HEK293 (cell line): Measurements from ENCODE around the gene LPIN2.

Experiments
- BCL11B ChIP-seq: fragments of 450-650 bp; formaldehyde crosslinking; IDR thresholded peaks from 2 replicates; pipeline ENCODE4 v1.5.1; 2016; ENCODE audit warnings: low read depth, missing biosample characterization, missing genetic modification characterization
- KLF16 ChIP-seq: fragments of 450-650 bp; formaldehyde crosslinking; IDR thresholded peaks from 2 replicates; pipeline ENCODE4 v1.5.1; 2017; ENCODE audit warnings: missing biosample characterization, missing genetic modification characterization
- ZBTB1 ChIP-seq: fragments of 450-650 bp; formaldehyde crosslinking; IDR thresholded peaks from 2 replicates; pipeline ENCODE4 v1.5.1; 2016; ENCODE audit warnings: missing biosample characterization, missing genetic modification characterization
- ZNF121 ChIP-seq: fragments of 450-650 bp; formaldehyde crosslinking; IDR thresholded peaks from 2 replicates; pipeline ENCODE4 v1.5.1; 2016; ENCODE audit warnings: missing biosample characterization, missing genetic modification characterization
- ZNF146 ChIP-seq: fragments of 450-650 bp; formaldehyde crosslinking; IDR thresholded peaks from 2 replicates; pipeline ENCODE4 v1.5.1; 2016; ENCODE audit warnings: missing biosample characterization, missing genetic modification characterization
- ZNF174 ChIP-seq: fragments of 450-650 bp; formaldehyde crosslinking; IDR thresholded peaks from 2 replicates; pipeline ENCODE4 v1.5.0; 2017; ENCODE audit warnings: missing biosample characterization, mild to moderate bottlenecking, missing genetic modification characterization
- ZNF621 ChIP-seq: fragments of 450-650 bp; formaldehyde crosslinking; IDR thresholded peaks from 2 replicates; pipeline ENCODE4 v1.5.1; 2017; ENCODE audit warnings: missing biosample characterization, missing genetic modification characterization
- ZNF768 ChIP-seq: fragments of 450-650 bp; formaldehyde crosslinking; IDR thresholded peaks from 2 replicates; pipeline ENCODE4 v1.5.1; 2018; ENCODE audit warnings: missing biosample characterization, mild to moderate bottlenecking, missing genetic modification characterization
- ZSCAN30 ChIP-seq: fragments of 450-650 bp; IDR thresholded peaks from 2 replicates; pipeline ENCODE4 v1.5.1; 2018; ENCODE audit warnings: missing biosample characterization, mild to moderate bottlenecking, missing genetic modification characterization, moderate library complexity
- TF ChIP-seq, protein P1 (sequence below): fragments of 450-650 bp; formaldehyde crosslinking; IDR thresholded peaks from 2 replicates; pipeline ENCODE4 v1.5.1; 2016; ENCODE audit warnings: missing biosample characterization, missing genetic modification characterization

- TF ChIP-seq ZNF174 (tag by site-specific recombination), result no peak
- no peak for TF ChIP-seq BCL11B (tag by site-specific recombination)
- no peak for TF ChIP-seq KLF16 (tag by site-specific recombination)
- no peak for TF ChIP-seq ZNF121 (tag by site-specific recombination)
- TF ChIP-seq, protein P1, sequence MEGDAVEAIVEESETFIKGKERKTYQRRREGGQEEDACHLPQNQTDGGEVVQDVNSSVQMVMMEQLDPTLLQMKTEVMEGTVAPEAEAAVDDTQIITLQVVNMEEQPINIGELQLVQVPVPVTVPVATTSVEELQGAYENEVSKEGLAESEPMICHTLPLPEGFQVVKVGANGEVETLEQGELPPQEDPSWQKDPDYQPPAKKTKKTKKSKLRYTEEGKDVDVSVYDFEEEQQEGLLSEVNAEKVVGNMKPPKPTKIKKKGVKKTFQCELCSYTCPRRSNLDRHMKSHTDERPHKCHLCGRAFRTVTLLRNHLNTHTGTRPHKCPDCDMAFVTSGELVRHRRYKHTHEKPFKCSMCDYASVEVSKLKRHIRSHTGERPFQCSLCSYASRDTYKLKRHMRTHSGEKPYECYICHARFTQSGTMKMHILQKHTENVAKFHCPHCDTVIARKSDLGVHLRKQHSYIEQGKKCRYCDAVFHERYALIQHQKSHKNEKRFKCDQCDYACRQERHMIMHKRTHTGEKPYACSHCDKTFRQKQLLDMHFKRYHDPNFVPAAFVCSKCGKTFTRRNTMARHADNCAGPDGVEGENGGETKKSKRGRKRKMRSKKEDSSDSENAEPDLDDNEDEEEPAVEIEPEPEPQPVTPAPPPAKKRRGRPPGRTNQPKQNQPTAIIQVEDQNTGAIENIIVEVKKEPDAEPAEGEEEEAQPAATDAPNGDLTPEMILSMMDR (tag by site-specific recombination), result no peak
- TF ChIP-seq ZNF768 (tag by site-specific recombination), result no peak
- TF ChIP-seq ZBTB1, result no peak
- no peak for TF ChIP-seq ZSCAN30 (tag by site-specific recombination)
- no peak for TF ChIP-seq ZNF146 (tag by site-specific recombination)
- no peak for TF ChIP-seq ZNF621 (tag by site-specific recombination)
These were observed 16.4 kb upstream of the LPIN2 start for GRCh38 chr18:3029215-3029952.
